Fibroblast of lung (primary cell): ENCODE data around the gene CAND1.

ENCODE experiments used
- EZH2 ChIP-seq: IDR thresholded peaks from 2 replicates; pipeline ENCODE4 v1.5.1; 2012; ENCODE audit warnings: low read length, control low read depth, mild to moderate bottlenecking; ENCODE audit errors: missing control alignments
- TF ChIP-seq, protein P1 (sequence below), 2 donors: IDR thresholded peaks in 1 of 2; conservative IDR thresholded peaks in 1 of 2; 1 replicate in 1 of 2; 2 replicates in 1 of 2; pipeline ENCODE4 v1.5.1; 2011 to 2012; ENCODE audit warnings: low read length in 2 of 2, control low read depth in 1 of 2, inconsistent platforms in 1 of 2, low read depth in 1 of 2, mild to moderate bottlenecking in 1 of 2

DNA sequence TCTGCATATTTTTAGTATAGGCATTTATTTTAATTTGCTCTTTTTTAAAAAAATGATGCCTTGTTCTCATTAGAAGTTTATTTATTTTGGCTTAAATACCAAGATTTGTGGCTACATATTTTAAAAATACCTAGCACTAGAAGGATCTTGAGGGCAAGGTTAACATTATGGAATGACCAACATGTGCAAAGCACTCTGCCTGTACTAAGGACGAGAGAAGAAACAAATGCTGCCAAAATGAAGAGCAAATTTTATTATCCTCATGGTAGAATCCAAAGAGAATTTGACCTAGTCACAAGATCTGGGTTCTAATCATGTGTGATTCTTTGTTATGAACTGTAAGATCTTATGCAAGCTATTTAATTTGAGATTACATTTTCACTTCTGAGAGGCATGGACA is 2.8 kb downstream of the CAND1 start:
- TF ChIP-seq, protein P1, sequence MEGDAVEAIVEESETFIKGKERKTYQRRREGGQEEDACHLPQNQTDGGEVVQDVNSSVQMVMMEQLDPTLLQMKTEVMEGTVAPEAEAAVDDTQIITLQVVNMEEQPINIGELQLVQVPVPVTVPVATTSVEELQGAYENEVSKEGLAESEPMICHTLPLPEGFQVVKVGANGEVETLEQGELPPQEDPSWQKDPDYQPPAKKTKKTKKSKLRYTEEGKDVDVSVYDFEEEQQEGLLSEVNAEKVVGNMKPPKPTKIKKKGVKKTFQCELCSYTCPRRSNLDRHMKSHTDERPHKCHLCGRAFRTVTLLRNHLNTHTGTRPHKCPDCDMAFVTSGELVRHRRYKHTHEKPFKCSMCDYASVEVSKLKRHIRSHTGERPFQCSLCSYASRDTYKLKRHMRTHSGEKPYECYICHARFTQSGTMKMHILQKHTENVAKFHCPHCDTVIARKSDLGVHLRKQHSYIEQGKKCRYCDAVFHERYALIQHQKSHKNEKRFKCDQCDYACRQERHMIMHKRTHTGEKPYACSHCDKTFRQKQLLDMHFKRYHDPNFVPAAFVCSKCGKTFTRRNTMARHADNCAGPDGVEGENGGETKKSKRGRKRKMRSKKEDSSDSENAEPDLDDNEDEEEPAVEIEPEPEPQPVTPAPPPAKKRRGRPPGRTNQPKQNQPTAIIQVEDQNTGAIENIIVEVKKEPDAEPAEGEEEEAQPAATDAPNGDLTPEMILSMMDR (conservative IDR thresholded peaks at IDR 0.05 in 1 of 2, IDR thresholded peaks at IDR 0.05 in 1 of 2; ENCODE audit: low read depth in 1 of 2, low read length in 2 of 2), result no peak
- no peak for TF ChIP-seq EZH2
